Left lobe of liver (tissue), 2 donors: ENCODE results near the gene RAB36. TPM values are rescaled to one million over a fixed set of nuclear protein-coding genes. Genes with fewer than 3 reads are reported as not detected.
A peak's percentile ranks its signal among the peaks of the same experiment; 100 is the strongest.

Experiments used
- ATAC-seq: fragments of 200-7000 bp; cut with Tn5 transposase; one replicate; pipeline ENCODE4 v1.9.1; 2020; ENCODE audit warnings: mild to moderate bottlenecking, moderate library complexity
- DNase-seq: peaks from one replicate; pipeline ENCODE4 v3.0.0-alpha.2; 2020; ENCODE audit warnings: low spot score
- total RNA-seq: library from RNA; stranded (reverse); gene quantifications from one replicate; pipeline ENCODE4 v1.2.1, GENCODE V29; 2021
- donor health status: DM: no; HTN: no; CAD: no; lungs with moderate emphysema.
- donor health status: DM: no; HTN: yes; CAD: no.

RAB36 gene
- total RNA-seq, 1 donor from 2014 or later: 0.38 TPM

DNA sequence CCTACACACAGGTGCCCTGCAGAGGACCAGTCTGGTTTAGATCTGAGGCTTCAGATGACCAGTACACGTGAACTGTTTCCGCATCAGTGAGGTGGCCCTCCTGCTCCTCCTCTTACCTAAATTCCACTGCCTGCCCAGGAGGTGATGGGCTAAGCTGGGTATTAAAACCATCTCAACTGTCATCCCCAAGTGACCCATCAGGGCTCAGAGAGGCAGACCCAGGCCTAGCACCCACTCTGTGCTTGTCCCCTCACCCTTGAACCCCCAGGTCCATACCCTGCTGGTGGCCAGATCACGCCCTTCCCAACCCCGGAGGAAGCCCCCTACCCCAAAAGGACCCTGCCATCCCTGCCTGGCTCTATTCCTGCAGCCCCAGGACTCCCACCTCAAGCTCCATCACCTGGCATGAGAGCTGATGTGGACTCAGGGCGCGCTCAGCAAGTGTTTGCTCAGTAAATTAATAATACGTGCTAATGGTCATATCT, 24.8 kb upstream of the RAB36 start:
- ATAC-seq (no peak), DNase-seq (no peak)

DNA sequence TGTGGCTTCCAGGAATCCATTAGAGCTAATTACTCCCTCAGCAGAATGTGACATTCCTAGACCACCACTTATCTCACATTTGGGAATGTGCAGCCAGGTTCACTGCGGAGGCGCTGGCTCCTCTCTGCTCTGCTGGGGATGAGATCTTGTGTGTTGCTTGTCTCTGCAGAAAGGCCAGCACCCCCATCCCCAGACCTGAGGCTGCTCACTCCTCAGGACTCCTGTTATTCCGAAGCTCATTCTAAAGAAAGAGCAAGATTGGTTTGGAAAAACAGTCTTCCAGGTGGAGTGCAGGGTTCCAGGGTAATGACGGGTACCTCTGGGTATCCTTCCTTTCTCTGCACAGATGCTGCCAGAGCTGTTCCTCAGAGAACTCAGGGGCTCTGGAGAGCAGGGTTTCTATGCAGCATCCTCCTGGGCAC, 24.3 kb upstream of the RAB36 start:
- DNase-seq (no peak), ATAC-seq (no peak)

DNA sequence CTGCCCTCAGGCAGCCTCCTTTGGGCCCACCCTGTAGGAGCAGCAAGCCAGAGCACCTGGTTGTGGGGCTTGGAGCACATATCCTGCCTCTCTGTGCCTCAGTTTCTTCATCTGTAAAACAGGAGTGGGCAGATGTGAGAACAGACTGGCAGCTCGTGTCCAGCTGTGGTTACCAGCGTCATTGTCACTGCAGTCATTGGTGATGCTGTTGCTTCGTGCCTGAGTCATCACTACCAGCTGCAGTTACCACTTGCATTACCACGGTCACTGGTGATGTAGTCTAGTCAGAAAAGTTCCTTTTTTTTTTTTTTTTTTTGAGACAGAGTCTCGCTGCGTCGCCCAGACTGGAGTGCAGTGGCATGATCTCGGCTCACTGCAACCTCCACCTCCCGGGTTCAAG, 23.9 kb upstream of the RAB36 start:
- no peak for DNase-seq
- no peak for ATAC-seq

DNA sequence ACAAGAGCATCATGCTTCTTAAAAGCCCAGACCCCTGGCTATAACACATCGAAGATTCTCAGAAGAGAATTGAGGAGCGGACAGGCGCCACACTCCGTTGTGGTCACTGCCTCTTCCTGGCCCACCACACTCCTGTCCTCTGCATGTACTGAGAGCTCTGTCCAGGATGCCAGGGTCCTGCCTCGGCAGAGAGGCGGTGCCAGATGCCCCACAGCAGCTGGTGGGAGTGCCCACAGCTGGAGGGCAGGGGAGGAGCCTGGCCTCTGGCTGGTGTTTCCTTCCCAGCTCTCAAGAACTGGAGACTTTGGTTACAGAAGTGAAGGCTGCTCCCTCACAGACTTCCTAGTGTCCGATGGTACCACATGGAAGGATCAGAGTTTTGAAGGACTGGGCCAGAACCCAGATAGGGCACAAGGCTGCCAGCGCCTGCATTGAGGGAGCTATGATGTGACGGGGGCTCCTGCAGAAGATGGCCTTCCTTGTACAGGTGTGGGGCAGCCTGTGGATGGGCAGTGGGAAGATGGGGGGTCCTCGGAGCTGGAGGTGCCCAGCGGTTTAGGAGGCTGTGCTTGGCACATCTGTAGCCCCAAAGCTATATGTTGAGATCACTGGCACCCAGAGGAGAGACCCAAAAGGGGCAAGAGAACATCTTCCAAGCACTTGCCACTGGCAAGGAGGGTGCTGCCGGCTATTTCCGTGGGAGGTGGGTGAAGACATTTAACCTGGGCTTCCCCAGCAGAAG, 22.9 kb upstream of the RAB36 start:
- no peak for DNase-seq

DNA sequence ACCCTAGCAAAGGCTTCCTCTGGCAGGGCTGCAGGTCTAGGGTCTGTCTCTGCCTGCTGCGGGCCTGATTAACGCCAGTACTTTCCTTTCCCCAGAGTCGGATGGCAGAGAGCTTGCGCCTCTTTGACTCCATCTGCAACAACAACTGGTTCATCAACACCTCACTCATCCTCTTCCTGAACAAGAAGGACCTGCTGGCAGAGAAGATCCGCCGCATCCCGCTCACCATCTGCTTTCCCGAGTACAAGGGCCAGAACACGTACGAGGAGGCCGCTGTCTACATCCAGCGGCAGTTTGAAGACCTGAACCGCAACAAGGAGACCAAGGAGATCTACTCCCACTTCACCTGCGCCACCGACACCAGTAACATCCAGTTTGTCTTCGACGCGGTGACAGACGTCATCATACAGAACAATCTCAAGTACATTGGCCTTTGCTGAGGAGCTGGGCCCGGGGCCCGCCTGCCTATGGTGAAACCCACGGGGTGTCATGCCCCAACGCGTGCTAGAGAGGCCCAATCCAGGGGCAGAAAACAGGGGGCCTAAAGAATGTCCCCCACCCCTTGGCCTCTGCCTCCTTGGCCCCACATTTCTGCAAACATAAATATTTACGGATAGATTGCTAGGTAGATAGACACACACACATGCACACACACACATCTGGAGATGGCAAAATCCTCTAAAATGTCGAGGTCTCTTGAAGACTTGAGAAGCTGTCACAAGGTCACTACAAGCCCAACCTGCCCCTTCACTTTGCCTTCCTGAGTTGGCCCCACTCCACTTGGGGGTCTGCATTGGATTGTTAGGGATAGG, 22.1 kb upstream of the RAB36 start:
- DNase-seq (no peak), ATAC-seq (no peak)

More for the DNA sequence above, 22.9 kb upstream of the RAB36 start:
- ATAC-seq: no peak

DNA sequence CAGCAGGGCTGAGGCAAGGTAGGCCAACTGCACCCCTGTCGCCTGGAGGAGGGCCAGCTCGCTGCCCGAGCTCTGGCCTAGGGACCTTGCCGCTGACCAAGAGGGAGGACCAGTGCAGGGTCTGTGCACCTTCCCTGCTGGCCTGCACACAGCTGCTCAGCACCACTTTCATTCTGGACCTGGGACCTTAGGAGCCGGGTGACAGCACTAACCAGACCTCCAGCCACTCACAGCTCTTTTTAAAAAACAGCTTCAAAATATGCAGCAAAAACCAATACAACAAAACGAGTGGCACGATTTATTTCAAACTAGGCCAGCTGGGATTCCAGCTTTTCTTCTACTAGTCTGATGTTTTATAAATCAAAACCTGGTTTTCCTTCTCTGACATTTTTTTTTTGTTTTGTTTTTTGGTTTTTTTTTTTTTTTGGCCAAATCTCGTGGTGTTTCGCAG, 21.4 kb upstream of the RAB36 start:
- DNase-seq (no peak), ATAC-seq (no peak)

DNA sequence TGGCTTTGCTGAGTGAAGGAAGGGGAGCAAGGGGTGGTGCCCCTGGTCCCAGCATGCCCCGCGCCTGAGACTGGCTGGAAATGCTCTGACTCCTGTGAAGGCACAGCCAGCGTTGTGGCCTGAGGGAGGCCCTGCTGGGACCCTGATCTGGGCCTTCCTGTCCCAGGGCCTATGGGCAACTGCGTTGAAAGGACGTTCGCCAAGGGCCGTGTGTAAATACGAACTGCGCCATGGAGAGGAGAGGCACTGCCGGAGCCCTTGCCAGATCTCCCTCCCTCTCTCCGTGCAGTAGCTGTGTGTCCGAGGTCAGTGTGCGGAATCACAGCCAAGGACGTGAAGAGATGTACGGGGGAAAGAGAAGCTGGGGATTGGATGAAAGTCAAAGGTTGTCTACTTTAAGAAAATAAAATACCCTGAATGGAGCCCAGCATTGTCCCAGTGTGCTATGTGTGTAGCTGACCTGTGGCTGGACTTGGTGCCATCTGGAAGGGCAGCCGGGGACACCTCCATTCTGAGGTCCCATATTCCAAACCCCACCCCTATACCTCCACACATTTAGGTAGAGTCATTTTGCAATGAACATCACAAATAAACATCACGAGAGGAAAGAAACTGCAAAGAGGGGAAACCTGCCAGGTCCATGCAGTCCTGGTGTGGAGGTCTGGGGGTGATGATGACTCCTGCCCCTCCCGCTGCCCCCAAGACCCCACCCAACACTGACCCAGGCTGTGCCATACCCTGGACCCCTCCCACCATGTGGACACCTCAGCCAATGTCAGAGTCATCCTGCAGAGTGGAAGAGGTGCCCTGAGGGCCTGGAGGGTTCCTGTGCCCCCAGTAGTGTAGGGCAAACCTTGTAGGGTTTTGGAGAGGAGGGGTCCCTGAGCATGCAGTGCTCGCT, 20.4 kb upstream of the RAB36 start:
- DNase-seq (no peak), ATAC-seq (no peak)

DNA sequence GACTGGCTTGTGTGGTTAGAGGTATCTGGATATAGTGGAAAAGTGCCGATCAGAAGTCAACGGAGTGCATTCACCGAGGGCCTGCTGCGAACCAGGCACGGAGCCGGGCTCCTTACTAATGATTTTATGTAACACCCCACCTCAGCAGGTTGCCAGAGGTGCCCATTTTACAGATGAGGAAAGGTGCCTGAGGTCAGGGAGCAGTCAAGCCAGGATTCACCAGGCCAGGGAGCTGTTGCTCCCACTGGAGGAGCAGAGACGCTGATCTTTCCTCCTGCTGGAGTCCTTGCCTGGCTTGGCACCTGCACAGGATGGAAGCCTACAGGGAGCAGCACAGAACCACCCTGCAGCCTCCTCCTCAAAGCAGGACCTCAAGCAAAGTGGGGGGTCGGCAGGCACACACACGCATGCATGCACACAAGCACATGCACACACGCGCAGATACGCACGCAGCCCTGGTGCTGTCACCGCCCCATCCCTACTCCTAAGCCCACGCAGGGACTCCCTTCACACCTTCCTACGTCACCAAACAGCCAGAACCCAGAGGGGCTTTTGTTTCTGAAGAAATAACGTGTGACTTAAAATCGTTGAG, 19.7 kb upstream of the RAB36 start:
- no peak for ATAC-seq

DNA sequence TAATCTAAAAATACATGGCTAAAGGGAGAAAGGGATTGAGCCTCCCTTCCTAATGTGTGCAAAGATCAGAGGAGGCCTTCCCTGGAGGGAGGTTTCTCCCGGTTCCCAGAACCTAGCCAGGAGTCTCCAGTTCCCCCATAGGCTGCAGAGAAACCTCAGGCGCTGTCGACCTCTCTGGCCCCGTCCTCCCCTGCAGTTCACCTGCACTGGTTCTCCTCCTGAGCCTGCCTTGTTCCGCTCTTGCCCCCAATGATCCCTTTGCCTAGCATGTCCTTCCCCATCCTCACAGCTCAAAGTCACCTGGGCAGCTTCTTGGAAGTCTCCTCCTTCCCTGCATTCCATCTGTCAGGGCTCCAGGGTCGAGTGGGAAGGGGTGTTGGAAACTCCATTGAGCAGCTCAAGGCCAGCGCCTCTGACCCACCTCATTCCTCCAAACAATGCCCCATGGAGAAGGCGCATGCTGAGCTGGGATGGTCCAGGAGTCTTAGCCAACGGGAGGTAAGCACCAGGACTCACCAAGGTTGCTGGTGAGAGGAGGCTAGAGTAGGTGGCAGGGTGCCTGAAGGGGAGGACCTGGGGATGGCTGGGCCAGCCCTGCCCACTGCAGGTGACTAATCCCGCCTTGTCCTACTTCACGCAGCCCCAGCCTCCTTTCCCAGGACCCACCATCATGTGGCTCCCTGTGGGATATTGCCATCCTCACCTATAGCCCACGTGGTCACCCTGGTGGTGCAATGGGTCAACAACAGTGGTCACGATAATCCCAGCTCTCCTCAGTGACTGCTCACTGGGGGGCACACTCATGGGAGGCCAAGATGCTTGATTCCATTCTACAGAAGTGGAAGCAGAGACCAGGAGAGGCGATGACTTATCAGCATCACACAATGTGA, 18.9 kb upstream of the RAB36 start:
- ATAC-seq (no peak), DNase-seq (no peak)

More for the DNA sequence above, 19.7 kb upstream of the RAB36 start:
- DNase-seq: no peak

DNA sequence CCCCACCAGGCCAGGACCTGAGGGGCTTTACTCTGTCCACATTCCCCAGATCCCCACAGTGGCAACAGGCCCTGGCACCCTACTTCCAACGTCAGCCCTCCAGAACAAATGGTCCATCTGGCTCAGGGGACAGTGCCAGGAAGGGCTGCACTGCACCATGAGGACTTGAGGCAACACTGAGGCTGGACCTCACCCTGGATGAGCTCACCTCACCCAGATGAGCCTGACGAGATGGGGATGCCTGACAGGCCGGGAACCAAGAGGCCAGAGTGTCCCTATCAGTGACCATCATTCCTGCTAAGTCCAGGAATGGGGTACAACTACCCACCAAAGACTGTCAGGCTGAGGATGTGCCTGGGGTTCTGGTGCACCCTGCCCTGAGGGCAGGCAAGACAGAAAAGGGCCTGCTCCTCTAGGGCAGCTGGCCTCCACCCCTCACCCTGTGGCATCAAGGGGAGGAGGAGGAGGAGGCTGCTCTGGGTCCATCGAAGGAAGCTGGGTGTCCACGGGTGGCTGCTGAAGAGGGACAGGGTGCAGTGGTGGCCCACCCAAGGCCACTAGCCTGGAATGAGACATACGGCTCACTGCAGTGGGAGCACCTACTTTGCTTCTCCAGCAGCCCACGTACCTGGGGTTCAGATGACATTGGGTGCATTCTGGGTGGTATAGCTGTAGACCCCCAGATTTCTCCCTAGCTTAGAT, 18.1 kb upstream of the RAB36 start:
- ATAC-seq: no peak
- DNase-seq: no peak

DNA sequence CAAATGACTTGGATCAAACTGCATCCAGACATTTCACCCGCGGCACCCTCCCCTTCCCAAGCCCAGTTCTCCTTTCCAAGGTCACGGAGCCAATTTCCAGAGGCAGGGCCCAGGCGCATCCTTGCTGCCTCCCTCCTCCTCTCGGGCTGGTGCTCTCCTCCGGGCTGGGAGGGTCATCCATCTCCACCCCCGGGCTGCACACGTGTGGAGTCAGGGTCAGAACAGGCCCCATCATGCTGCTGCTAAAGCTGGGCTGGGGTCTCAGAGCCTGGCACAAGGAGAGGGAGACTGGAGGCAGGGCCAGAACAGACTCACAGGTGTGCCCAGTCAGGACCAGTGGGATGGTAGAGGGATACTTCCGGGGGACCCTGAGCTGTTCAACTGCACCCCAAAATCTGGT, 17.5 kb upstream of the RAB36 start:
- DNase-seq: no peak

DNA sequence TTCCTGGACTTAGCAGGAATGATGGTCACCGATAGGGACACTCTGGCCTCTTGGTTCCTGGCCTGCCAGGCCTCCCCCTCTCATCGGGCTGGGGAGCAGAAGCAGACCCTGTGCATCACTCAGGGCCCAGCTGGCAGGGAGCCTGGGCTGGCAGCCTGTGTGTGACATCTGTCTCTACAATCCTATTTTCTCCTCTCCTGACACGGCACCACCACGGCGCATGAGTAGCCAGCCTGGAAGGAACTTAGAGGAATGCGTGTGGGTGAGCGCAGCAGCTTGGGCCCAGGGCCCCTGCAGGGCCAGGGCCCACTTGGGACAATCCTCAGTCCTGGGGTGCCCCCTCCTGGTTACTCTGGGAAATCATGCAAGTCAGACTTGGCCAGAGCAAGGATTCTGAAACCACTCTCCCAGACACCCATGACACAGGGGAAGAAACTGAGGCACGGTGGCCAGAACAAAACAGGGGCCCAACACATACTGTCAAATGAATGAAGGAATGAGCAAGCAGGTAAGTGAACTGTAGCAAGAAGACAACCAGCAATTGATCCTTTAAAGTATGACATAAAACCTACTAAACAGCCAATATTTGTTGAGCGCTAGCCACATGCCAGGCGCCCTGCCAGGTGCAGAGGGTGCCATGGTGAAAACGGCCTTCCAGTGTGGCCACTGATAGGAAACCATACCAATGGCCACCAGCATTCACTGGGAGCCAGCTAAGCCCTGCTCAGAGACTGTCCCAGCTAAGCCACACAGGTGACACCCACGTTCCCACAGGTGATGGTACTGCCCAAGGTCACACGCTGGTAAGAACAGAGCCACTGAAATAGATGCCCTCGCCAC, 16.8 kb upstream of the RAB36 start:
- ATAC-seq (peak; percentile 89), DNase-seq (peak; percentile 66)

More for the DNA sequence above, 17.5 kb upstream of the RAB36 start:
- no peak for ATAC-seq

DNA sequence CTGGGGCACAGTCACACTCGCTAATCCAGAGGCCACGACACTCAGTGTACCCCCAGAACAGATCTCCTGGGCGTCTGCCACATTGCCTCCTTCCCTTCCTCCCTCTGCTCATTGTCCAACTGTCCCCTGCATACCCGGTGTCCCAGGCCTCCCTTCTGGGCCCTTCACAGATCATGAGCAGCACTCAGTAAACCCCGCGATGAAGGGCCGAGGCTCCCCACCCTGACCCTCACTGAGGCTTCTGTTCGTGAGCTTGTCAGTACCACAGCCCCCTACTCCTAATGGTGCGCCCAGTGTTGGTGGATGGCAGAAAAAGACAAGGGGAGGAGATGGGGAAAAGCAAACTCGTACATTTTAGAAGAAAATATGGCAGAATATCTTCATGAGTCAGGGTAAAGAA, 16.1 kb upstream of the RAB36 start:
- DNase-seq (no peak), ATAC-seq (no peak)

DNA sequence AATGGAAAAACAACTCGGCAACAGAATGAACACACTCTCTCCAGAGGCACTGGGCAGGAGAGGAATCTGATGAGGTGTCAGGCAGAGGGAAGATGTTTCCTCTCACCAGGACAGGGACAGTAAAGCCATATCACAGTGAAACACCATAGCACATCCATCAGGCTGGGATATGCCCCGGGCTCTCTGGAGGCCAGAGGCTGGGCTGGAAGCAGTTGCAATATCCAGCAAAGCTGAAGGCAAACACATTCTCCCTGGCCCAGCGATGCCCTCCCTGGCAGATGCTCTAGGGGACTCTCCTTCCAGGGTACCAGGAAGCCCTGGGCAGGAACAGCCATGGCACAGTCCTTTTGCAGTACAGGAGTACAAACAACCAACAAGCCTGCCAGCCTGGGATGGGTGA, 14.6 kb upstream of the RAB36 start:
- no peak for ATAC-seq
- no peak for DNase-seq

DNA sequence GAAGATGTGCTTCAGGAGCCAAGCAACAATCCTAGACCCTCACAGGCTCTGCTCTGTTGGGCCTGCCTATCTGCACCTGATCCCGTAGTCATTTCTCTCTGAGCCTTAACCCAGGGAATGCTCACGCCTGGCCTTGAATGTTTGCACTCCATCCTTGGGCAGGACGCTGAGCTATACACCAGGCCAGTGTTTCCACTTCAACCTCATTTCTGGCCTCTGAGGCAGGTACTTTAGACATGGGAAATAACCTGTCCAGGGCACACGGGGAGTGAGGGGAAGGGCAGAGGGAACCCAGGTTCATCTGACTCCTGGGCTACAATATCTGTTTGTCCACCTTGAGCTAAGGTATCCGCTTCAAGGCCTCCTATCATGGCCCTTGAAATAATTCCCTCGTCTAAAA, 13.3 kb upstream of the RAB36 start:
- DNase-seq (no peak), ATAC-seq (no peak)

DNA sequence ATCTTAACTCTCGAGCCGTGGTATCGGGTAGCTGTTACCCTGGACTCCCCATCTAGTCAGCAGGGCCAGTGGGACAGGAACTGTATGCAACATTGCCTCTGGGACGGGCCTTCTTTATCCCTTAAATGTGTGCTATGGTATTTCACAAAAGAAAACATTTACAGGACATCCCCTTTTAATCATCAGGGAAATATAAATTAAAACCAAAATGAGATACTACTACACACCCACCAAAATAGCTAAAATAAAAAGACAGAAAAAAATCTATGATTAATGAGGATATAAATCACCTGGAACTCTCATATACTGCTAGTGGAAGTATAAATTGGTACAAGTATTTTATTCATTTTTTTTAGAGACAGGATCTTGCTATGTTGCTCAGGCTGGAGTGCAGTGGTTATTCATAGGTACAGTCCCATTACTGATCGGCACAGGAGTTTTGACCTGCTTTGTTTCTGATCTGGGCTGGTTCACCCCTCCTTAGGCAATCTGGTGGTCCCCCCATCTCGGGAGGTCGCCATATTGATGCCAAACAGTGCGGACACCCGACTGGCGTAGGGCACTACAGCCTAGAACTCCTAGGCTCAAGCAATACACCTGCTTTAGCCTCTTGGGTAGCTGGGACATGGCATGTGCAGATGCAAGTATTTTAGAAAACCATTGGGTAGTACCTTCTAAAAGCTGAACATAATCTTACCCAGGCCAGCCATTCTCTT, 12.7 kb upstream of the RAB36 start:
- DNase-seq: no peak
- ATAC-seq: no peak

DNA sequence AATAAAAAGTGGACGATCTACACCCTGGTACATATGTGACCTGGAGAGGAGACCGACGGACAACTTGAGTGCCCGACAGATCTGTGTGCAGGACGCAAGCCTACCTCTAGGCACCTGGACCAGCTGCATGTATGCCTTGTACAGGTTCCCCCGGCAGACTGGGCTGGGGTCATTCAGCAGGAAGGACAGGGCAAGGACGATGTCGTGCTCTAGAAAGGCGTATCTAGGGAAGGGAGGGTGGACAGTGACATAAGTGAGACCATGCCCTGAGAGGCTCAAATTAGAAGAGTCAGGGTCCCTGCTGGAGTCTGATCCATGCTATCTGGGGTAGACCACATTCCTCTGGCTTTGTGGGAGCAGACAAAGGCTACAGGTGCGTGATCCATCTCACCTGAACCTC, 11.4 kb upstream of the RAB36 start:
- DNase-seq: no peak
- no peak for ATAC-seq
